Activated CD8-positive, alpha-beta memory T cell treated with anti-CD3 and anti-CD28 coated beads, Interleukin-2, amount 50 U/mL, for 48 hours (primary cell): ENCODE measurements around the gene PDCD10.

ENCODE experiments used
- DNase-seq: peaks from one replicate; pipeline ENCODE4 v3.0.0-alpha.2; 2020

Gene PDCD10

GRCh38 chr3:167734498-167735232, at the start of gene PDCD10:
Gene PDCD10 (minus strand): TSS chr3:167734892. CDS start chr3:167720157, 14,735 bp downstream.
- peak; percentile 95 for DNase-seq

DNA sequence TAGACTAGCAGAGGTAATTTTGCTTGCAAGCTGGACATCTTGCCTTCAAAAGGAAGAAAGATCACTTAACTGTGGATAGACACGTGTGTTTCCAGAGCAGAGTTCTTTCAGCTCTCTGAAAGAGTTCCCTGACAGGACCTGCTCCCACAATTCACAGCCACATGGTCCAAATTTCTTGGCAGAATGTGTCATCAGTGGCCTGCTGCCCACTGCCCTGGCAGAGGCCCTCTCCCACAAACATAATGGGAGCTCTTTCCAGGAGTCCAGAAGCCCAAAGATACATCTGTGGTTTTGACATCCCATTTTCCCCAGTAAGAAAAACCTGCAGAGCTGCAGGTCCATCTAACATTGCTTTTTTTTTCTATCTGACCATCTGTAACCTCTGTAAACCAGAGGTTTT, 49.1 kb upstream of the PDCD10 start:
- no peak for DNase-seq

GRCh38 chr3:167780214-167780883, 45.7 kb upstream of the PDCD10 start:
- no peak for DNase-seq

- no peak for DNase-seq
Observed at GRCh38 chr3:167777356-167777755, 42.7 kb upstream of the PDCD10 start.

- no peak for DNase-seq
Observed at GRCh38 chr3:167776066-167776685, 41.5 kb upstream of the PDCD10 start.

GRCh38 chr3:167773584-167773983, 38.9 kb upstream of the PDCD10 start:
- no peak for DNase-seq

DNA sequence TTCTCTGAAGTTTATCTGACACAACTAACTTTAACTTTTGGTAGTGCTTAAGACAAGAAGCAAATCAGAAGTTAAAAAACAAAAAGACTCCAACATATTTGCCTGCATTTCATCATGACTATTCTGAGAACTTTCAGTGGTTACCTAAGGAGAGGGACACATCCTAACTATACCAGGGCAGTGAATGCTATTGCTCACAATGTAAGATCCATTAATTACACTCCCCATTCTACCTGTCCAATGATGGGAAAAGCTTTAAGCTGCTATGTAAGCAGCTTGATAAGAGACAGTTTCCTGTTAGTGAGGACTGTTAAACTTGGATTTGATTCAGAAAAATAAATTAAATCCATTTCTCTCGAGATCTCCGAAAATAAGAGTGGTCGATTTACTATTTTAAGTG, 38.3 kb upstream of the PDCD10 start:
- no peak for DNase-seq

GRCh38 chr3:167762296-167762695, 27.6 kb upstream of the PDCD10 start:
- DNase-seq: no peak

- no peak for DNase-seq
Observed at GRCh38 chr3:167761302-167761701, 26.6 kb upstream of the PDCD10 start.

DNA sequence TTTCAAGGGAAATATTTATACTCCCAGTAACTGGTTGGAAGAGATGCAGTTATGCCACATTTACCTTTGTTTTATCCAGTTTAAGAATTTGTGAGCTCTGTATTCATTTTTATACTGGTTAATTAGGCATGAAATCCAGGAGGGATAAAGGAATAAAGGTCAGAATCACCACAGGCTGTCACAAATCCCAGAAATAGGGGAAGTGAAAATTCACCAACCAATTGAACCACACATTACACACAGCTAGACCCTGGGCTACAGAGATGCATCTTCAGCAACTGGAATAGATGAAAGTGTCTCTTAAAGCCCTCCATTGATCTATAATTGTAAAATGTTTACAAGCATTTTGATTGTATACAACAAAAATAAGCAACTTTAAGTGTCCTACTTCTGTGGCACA, 19.4 kb upstream of the PDCD10 start:
- DNase-seq: no peak

DNA sequence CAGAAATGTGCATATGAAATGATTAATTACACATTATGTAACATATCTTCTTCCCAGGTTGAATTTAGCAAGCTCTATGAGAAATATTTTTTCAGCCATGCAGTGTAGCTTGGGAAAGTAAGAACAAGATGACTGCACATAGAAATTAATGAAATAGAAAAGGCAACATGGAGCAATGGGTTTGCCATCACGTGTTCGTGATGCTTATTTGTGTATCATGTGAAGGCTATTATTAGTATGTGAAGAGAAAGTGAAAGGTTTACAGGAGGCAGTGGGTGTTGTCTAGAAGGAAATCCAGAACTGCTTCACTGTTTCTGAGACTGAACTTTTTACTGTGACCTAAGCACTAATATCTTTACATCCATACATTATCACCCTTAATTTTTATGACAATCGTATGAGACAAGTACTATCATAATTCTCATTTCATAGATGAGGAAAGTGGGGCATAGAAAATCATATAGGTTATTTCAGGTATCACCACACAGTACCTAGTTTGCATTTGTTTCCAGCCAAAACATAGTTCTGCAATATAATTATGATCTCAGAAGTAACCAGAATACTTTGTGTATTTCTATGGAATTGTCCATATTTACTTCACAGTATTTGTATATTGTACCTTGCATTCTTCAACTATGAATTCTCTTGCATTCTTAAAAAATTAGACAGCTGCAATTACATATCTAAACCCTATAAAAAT, 15.7 kb upstream of the PDCD10 start:
- DNase-seq: no peak

DNA sequence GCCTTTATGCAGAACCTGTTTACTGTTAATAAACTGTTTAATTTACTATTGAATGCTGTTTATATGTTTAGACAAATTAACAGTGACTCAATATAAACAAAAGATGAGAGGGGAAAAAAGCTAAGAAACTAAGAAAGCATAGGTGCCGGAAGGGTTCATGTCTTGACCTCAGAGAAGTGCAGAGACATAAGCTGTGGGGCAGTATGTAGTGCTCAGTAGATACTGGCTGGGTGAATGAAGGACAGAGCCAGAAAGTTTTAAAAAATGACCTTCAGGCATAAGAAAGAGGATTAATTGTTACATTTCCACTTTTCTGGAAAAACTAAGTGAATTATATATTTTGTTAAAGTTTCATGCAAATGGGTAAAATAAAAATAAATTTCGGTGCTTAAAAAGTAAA, 15.0 kb upstream of the PDCD10 start:
- no peak for DNase-seq

DNA sequence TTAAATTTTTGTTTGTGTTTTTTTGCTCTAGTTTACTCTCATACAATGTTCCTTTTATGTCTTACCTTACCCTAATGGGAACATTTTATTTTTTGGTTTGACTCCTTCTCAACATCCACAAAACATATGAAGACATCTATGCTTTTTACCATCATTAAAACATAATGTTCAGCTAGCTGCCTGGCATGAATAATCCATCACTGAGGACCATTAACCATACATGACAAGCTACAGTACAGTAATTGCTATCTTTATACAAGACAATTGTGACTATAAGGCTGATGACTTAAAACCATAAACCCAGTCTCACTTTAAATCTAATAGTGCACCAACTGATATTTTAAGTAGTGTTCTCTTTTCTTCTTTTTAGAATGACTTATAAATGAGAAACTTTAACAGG, 14.5 kb upstream of the PDCD10 start:
- DNase-seq: no peak

DNA sequence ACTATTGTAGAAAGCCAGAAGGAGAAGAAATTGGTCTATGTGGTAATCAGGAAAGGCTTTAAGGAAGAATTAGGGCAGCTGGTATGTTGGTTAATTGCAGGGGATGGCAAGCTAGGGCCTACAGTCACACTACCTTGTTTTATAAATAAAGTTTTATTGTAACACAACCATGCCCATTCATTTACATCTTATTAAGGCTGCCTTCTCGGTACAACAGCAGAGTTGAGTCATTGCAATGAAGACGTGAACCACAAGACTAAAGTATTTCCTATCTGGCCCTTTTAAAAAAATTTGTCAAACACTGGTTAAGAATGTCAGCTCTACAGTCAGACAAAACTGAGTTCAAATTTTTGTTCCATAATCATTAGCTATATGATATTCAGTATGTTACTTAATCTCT, 9.1 kb upstream of the PDCD10 start:
- DNase-seq: no peak

DNA sequence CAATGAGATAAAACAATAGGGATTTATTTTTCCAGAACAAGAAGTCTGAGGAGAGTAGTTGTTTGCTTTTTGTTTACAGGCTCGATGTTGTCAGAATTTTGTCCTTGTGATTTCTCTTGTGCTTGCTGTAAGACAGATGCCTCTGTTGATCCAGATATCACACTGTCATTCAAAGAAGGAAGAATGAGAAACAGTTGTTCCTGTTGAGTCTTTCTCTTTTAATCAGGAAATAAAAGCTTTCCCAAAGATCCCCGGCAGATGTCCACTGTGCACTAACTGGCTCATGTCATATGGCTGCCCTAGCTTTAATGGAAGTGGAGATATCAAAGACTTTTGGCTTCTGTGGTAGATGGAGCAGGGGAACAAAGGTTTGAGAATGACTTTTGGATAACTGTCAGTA, 7.6 kb upstream of the PDCD10 start:
- DNase-seq: no peak

DNA sequence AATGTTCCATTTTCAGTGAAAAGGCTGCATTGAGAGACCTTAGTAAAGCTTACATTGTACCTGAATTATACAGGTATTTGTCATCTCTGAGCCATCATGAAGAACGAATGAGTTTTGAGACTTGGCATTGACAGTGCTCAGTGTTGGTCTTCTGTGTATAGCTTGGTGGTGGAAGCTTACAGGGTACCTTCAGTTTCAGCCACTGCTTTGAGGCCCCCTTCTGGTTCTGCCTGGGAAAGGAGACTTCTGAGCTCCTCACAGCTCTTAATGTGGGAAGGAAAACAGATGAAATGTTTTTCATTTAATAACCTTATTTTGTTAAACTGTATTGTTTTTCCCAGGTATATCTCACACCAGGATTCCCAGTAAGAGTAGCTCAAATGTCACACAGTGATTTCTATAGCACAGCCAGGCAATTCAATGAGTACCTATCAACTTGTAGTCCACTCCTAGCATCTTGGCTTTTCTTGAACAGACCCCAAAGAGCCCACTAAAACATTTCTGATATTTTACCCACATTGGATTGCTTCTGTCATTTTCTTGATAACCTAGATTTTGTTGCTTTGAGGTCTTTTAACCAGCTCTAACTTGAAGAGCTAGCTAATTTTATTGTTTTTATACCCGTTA, 6.4 kb upstream of the PDCD10 start:
- DNase-seq: no peak

DNA sequence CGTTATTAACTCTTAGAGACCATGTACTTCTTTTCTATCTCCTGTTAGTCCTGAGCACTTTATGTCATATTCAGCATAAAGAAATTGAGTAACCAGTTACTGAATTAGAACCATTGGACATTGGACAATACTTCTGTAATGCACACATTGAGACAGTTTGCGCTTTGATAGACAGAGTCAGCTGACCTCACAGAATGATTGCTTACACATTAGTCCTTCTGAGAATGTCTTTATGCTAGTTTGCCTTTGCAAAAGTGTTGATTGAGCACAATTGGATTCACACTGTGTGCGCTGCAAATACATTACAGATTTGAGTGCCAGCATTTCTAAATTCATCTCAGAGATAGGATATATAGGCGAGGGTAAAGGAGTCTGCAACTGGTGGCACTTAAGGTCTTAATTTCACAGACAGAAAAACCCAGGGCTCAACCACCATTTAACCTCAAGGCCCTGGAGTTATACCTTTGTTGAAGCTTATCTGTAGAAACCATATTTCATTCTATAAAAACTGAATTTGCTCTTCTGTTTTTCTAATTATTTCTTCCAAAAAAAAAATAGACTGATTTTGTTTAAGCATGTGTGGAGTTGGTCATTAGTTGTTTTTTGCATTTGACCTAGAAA, 4.6 kb upstream of the PDCD10 start:
- DNase-seq: no peak

GRCh38 chr3:167738037-167738436, 3.3 kb upstream of the PDCD10 start:
- no peak for DNase-seq

- no peak for DNase-seq
Observed at GRCh38 chr3:167736997-167737396, 2.3 kb upstream of the PDCD10 start.

- DNase-seq: no peak
Observed at GRCh38 chr3:167736264-167736787, 1.6 kb upstream of the PDCD10 start.

- peak; percentile 86 for DNase-seq
Observed at GRCh38 chr3:167735233-167736138, 794 bp upstream of the PDCD10 start, which contains the start of gene SERPINI1. Gene SERPINI1 (plus strand): TSS chr3:167735721. CDS start chr3:167789129, 53,408 bp downstream.
